NOMO-1 treated with dmso at 0.1 percent for 144 hours (cell line): ENCODE results near the gene STK33.
"Not testable (repeated sequence)": the region's sequence is repeated elsewhere in the genome, so short reads cannot be mapped to it uniquely, and the experiment has no call there.

Experiments
- DNase-seq: peaks from one replicate; lab custom pipeline; 2025; ENCODE audit not compliant: unreplicated experiment; lab: John Stamatoyannopoulos, UW

Gene STK33

GRCh38 chr11:8545698-8546366, 48.2 kb downstream of the STK33 start:
- DNase-seq, result no peak

GRCh38 chr11:8544807-8545206, 49.2 kb downstream of the STK33 start:
- DNase-seq, result no peak

GRCh38 chr11:8543278-8543677, 50.8 kb downstream of the STK33 start:
- no peak for DNase-seq

- no peak for DNase-seq
These were observed 52.6 kb downstream of the STK33 start for GRCh38 chr11:8541448-8541847.

- DNase-seq, result no peak
These were observed 60.7 kb downstream of the STK33 start for GRCh38 chr11:8533332-8533731.

- DNase-seq, result no peak
These were observed 61.6 kb downstream of the STK33 start for GRCh38 chr11:8532475-8532874.

- no peak for DNase-seq
These were observed 62.0 kb downstream of the STK33 start for GRCh38 chr11:8531982-8532381.

- DNase-seq, result no peak
These were observed 62.7 kb downstream of the STK33 start for GRCh38 chr11:8531312-8531711.

GRCh38 chr11:8527939-8528338, 66.1 kb downstream of the STK33 start:
- DNase-seq, result no peak

- DNase-seq, result no peak
These were observed 70.6 kb downstream of the STK33 start for GRCh38 chr11:8523396-8523795.

- no peak for DNase-seq
These were observed 81.5 kb downstream of the STK33 start for GRCh38 chr11:8512547-8512946.

- no peak for DNase-seq
These were observed 90.1 kb downstream of the STK33 start for GRCh38 chr11:8503910-8504364.

GRCh38 chr11:8501836-8502235, 92.2 kb downstream of the STK33 start:
- DNase-seq, result no peak

GRCh38 chr11:8488395-8488794, 105.6 kb downstream of the STK33 start:
- DNase-seq, result no peak

- no peak for DNase-seq
These were observed 106.8 kb downstream of the STK33 start for GRCh38 chr11:8487261-8487660.

- DNase-seq, result no peak
These were observed 109.8 kb downstream of the STK33 start for GRCh38 chr11:8484251-8484650.

- DNase-seq, result no peak
These were observed 113.2 kb downstream of the STK33 start for GRCh38 chr11:8480858-8481257.

GRCh38 chr11:8477680-8478079, 116.3 kb downstream of the STK33 start:
- no peak for DNase-seq

- no peak for DNase-seq
These were observed 116.9 kb downstream of the STK33 start for GRCh38 chr11:8477151-8477550.

GRCh38 chr11:8467806-8468205, 126.2 kb downstream of the STK33 start:
- DNase-seq, result not testable (repeated sequence)

GRCh38 chr11:8467356-8467755, 126.7 kb downstream of the STK33 start:
- DNase-seq, result not testable (repeated sequence)

GRCh38 chr11:8466884-8467283, 127.1 kb downstream of the STK33 start:
- DNase-seq, result not testable (repeated sequence)

- no peak for DNase-seq
These were observed 134.2 kb downstream of the STK33 start for GRCh38 chr11:8459711-8460399.
